ENCODE results near the gene HAO1.

HAO1 gene

DNA sequence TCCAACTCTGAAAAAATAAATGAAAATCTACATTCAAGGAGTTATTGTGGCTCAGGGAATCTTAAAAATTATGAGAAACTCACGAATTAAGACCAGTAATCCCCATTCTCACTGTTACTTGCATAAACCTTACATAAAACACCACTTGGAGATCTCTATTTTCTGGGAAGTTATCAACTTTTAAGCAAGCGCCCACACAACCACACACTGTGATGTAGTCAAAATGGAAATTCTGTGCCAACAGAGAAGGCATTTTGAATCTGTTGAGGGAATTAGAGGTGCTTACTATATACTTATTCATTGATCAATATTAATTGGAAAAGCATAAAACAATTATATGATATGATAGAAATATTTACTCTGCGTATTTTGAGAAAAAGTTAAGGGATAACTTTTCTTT lies 58.7 kb downstream of the HAO1 start:
- Histone ChIP-seq H3K4me3 (IDR thresholded peaks at IDR 0.05; ENCODE audit: insufficient read depth, low read depth, low read length) (no peak overlapping the region), H3K27ac (no peak overlapping the region), H3K4me1 (ENCODE audit: low read depth, poor library complexity, severe bottlenecking) (no peaks in the 10 kb centered on the region), H3K4me2 (no peak overlapping the region), H3K36me3 (ENCODE audit: insufficient read depth) (no peaks in the 10 kb centered on the region), H3K9ac (no peak overlapping the region), H4K20me1 (ENCODE audit: insufficient read depth) (no peaks in the 10 kb centered on the region), H3K79me2 (ENCODE audit: insufficient read depth, low read depth) (no peaks in the 10 kb centered on the region), H2AFZ (ENCODE audit: low read depth) (no peak overlapping the region), H3K27me3 (ENCODE audit: insufficient read depth, low read depth) (no peaks in the 10 kb centered on the region)
- TF ChIP-seq, protein P1, sequence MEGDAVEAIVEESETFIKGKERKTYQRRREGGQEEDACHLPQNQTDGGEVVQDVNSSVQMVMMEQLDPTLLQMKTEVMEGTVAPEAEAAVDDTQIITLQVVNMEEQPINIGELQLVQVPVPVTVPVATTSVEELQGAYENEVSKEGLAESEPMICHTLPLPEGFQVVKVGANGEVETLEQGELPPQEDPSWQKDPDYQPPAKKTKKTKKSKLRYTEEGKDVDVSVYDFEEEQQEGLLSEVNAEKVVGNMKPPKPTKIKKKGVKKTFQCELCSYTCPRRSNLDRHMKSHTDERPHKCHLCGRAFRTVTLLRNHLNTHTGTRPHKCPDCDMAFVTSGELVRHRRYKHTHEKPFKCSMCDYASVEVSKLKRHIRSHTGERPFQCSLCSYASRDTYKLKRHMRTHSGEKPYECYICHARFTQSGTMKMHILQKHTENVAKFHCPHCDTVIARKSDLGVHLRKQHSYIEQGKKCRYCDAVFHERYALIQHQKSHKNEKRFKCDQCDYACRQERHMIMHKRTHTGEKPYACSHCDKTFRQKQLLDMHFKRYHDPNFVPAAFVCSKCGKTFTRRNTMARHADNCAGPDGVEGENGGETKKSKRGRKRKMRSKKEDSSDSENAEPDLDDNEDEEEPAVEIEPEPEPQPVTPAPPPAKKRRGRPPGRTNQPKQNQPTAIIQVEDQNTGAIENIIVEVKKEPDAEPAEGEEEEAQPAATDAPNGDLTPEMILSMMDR (conservative IDR thresholded peaks at IDR 0.05; ENCODE audit: low read depth, low read length), result no peak

DNA sequence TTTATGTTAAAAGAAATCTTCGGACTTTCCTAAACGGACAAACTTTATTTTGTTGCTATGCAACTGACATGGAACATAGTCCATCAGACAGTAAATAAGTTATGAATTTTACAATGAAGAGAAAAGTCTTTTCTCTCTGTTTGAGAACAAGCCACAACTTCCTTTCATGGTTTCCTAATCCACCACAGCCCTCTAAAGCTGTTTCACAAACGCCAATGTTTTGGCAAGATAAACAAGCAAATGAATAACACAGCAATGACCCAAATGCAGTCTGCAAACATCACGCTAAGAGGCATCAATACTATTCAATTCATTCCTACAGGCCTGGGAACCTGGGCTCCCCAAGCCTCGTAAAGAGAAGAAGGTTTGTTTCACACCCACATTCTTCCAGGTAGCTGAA lies 60.4 kb downstream of the HAO1 start:
- no peak overlapping the region for H3K27ac ChIP-seq

DNA sequence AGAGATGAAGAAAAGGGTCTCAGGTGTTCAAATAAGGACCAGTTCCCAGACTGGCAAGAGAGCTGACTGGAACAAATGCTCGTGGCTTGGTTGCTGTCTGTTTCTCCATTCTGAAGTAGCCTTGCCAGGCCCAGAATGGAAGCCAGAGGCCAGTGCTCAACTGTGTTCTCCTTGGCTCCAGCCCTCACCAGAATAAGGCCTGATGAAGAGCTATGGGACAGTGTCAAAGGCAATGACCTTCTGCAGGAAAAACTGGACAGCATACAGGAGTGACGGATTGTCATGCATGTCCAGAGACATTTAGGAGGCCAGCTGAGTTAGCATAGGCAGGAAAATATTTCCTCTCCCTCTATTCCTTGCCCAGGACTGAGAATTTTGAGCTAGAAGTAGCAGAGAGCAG lies 72.2 kb downstream of the HAO1 start:
- H3K9ac ChIP-seq, result no peak overlapping the region
- H3K4me3 ChIP-seq (IDR thresholded peaks at IDR 0.05; ENCODE audit: insufficient read depth, low read depth, low read length), result no peak overlapping the region
- H3K4me1 ChIP-seq (ENCODE audit: low read depth, poor library complexity, severe bottlenecking), result no peaks in the 10 kb centered on the region
- TF ChIP-seq, protein P1 (conservative IDR thresholded peaks at IDR 0.05; ENCODE audit: low read depth, low read length), result no peak
- H3K79me2 ChIP-seq (ENCODE audit: insufficient read depth, low read depth), result no peaks in the 10 kb centered on the region
- H2AFZ ChIP-seq (ENCODE audit: low read depth), result no peak overlapping the region
- H4K20me1 ChIP-seq (ENCODE audit: insufficient read depth), result no peaks in the 10 kb centered on the region
- no peak overlapping the region for H3K4me2 ChIP-seq
- no peaks in the 10 kb centered on the region for H3K27me3 ChIP-seq (ENCODE audit: insufficient read depth, low read depth)
- no peaks in the 10 kb centered on the region for H3K36me3 ChIP-seq (ENCODE audit: insufficient read depth)
- no peak overlapping the region for H3K27ac ChIP-seq

More for the DNA sequence above, 60.4 kb downstream of the HAO1 start:
- H3K27me3 ChIP-seq (ENCODE audit: insufficient read depth, low read depth), result no peaks in the 10 kb centered on the region
- H4K20me1 ChIP-seq (ENCODE audit: insufficient read depth), result no peaks in the 10 kb centered on the region
- H3K79me2 ChIP-seq (ENCODE audit: insufficient read depth, low read depth), result no peaks in the 10 kb centered on the region
- no peak overlapping the region for H2AFZ ChIP-seq (ENCODE audit: low read depth)
- no peak overlapping the region for H3K4me2 ChIP-seq
- no peak overlapping the region for H3K9ac ChIP-seq
- no peaks in the 10 kb centered on the region for H3K4me1 ChIP-seq (ENCODE audit: low read depth, poor library complexity, severe bottlenecking)
- H3K36me3 ChIP-seq (ENCODE audit: insufficient read depth), result no peaks in the 10 kb centered on the region
- TF ChIP-seq, protein P1 (conservative IDR thresholded peaks at IDR 0.05; ENCODE audit: low read depth, low read length), result no peak
- H3K4me3 ChIP-seq (IDR thresholded peaks at IDR 0.05; ENCODE audit: insufficient read depth, low read depth, low read length), result no peak overlapping the region

DNA sequence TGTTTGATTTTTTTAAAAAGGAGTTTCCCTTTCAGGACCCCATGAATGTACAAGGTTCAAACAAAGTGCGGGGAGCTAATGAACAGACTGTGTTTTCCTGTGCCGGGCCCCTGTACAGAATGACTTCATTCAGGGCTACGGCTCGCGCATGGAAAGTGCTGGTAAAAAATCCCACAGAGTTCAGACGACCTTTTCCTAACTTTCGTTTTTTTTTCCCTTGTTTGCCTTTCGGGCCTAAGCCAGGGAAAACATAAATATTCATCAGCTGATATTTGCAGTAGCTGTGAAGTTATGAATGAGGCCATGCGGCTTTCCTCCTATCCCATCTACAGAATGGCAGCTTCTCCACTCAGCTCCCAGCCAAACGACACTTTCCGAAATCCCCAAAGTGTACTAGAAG lies 74.0 kb downstream of the HAO1 start:
- no peak overlapping the region for H2AFZ ChIP-seq (ENCODE audit: low read depth)
- H3K4me1 ChIP-seq (ENCODE audit: low read depth, poor library complexity, severe bottlenecking), result no peaks in the 10 kb centered on the region
- H4K20me1 ChIP-seq (ENCODE audit: insufficient read depth), result no peaks in the 10 kb centered on the region
- H3K27me3 ChIP-seq (ENCODE audit: insufficient read depth, low read depth), result no peaks in the 10 kb centered on the region
- H3K79me2 ChIP-seq (ENCODE audit: insufficient read depth, low read depth), result no peaks in the 10 kb centered on the region
- no peak overlapping the region for H3K9ac ChIP-seq
- no peaks in the 10 kb centered on the region for H3K36me3 ChIP-seq (ENCODE audit: insufficient read depth)
- no peak overlapping the region for H3K4me2 ChIP-seq
- H3K4me3 ChIP-seq (IDR thresholded peaks at IDR 0.05; ENCODE audit: insufficient read depth, low read depth, low read length), result no peak overlapping the region
- H3K27ac ChIP-seq, result no peak overlapping the region
- TF ChIP-seq, protein P1 (conservative IDR thresholded peaks at IDR 0.05; ENCODE audit: low read depth, low read length), result no peak
